Measurements from ENCODE around the gene MRPS34. TPM values are rescaled to one million over a fixed set of nuclear protein-coding genes. Genes with fewer than 3 reads are reported as not detected.
A peak's percentile ranks its signal among the peaks of the same experiment; 100 is the strongest.

Gene MRPS34
- total RNA-seq, 1 donor from 2014 or later, result 71.3 TPM

DNA sequence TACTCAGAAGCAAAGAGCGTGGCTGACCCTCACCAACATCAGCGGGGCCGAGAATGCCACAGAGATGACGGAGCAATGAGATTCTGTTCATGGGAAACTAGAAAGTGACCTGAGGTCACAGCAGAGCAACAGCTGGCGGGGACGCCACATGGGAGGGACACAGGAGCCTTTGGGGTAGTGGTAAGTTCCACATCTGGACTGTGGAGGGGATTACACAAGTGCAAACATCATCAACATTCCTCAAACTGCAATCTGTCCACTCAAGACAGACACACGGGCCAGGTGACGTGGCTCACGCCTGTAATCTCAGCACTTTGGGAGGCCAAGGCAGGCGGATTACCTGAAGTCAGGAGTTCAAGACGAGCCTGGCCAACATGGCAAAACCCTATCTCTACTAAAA is 42.5 kb upstream of the MRPS34 start:
- FAIRE-seq (peak; percentile 43), DNase-seq (ENCODE audit: low read depth) (no peak)
- Histone ChIP-seq H3K4me3 (ENCODE audit: low read depth, low read length) (no peak overlapping the region), H3K27me3 (ENCODE audit: control insufficient read depth, insufficient read depth, low read length) (no peaks in the 10 kb centered on the region), H3K36me3 (ENCODE audit: control insufficient read depth, insufficient read depth, low read length) (peaks cover 13% of the 10 kb centered on the region)
- TF ChIP-seq, protein P1, sequence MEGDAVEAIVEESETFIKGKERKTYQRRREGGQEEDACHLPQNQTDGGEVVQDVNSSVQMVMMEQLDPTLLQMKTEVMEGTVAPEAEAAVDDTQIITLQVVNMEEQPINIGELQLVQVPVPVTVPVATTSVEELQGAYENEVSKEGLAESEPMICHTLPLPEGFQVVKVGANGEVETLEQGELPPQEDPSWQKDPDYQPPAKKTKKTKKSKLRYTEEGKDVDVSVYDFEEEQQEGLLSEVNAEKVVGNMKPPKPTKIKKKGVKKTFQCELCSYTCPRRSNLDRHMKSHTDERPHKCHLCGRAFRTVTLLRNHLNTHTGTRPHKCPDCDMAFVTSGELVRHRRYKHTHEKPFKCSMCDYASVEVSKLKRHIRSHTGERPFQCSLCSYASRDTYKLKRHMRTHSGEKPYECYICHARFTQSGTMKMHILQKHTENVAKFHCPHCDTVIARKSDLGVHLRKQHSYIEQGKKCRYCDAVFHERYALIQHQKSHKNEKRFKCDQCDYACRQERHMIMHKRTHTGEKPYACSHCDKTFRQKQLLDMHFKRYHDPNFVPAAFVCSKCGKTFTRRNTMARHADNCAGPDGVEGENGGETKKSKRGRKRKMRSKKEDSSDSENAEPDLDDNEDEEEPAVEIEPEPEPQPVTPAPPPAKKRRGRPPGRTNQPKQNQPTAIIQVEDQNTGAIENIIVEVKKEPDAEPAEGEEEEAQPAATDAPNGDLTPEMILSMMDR (IDR thresholded peaks at IDR 0.05; ENCODE audit: insufficient read depth, low read length, severe bottlenecking), result no peak

GRCh38 chr16:1812732-1813163 is 39.8 kb upstream of the MRPS34 start:
- Histone ChIP-seq H3K36me3 (ENCODE audit: control insufficient read depth, insufficient read depth, low read length) (peaks cover 15% of the 10 kb centered on the region), H3K4me3 (ENCODE audit: low read depth, low read length) (no peak overlapping the region), H3K27me3 (ENCODE audit: control insufficient read depth, insufficient read depth, low read length) (no peaks in the 10 kb centered on the region)
- TF ChIP-seq, protein P1 (IDR thresholded peaks at IDR 0.05; ENCODE audit: insufficient read depth, low read length, severe bottlenecking), result peak; percentile 75
- DNase-seq (ENCODE audit: low read depth), result peak; percentile 55
- no peak for FAIRE-seq

DNA sequence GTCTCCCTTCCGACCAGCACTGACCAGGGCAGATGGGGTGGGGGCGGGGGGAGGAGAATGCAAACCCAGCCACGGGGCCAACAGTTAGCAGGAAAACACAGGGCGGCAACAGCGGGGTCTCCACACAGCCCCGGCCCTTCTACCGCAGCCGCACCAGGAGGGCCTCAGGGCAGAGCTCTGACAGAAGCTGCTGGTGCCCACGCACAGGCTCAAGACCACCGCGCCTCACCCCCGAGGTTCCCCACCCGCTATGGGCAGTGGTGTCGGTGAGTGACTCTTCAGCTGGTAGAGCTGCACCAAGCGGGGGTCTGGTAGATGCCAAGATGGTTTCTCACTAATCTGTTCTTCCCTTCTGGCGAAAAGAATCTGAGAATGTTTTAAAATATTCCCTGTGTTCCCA is 37.6 kb upstream of the MRPS34 start:
- H3K4me3 ChIP-seq (ENCODE audit: low read depth, low read length), result no peak overlapping the region
- FAIRE-seq (no peak), DNase-seq (ENCODE audit: low read depth) (no peak)
- peaks cover 10% of the 10 kb centered on the region for H3K36me3 ChIP-seq (ENCODE audit: control insufficient read depth, insufficient read depth, low read length)
- H3K27me3 ChIP-seq (ENCODE audit: control insufficient read depth, insufficient read depth, low read length), result no peaks in the 10 kb centered on the region
- TF ChIP-seq, protein P1 (IDR thresholded peaks at IDR 0.05; ENCODE audit: insufficient read depth, low read length, severe bottlenecking), result no peak

DNA sequence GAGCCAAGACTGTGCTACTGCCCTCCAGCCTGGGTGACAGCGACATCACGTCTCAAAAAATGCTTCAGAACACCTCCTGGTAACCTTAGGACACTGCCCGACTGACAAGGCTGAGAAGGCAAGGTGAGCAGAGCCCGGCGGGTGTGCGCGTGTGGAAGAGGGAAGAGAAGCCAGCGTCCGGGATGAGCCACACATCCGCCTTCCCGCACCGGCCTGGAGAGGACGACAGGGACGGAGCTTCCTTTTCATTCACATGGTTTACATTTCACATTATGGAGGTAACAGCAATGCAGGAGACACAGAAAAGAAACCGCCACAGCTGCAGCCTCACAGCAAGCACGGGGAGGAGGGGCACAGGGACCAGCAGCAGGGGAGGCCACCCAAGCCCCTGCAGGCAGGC is 37.2 kb upstream of the MRPS34 start:
- TF ChIP-seq, protein P1 (IDR thresholded peaks at IDR 0.05; ENCODE audit: insufficient read depth, low read length, severe bottlenecking), result no peak
- DNase-seq (ENCODE audit: low read depth), result no peak
- no peaks in the 10 kb centered on the region for H3K27me3 ChIP-seq (ENCODE audit: control insufficient read depth, insufficient read depth, low read length)
- H3K36me3 ChIP-seq (ENCODE audit: control insufficient read depth, insufficient read depth, low read length), result peaks cover 10% of the 10 kb centered on the region
- no peak for FAIRE-seq
- H3K4me3 ChIP-seq (ENCODE audit: low read depth, low read length), result no peak overlapping the region

DNA sequence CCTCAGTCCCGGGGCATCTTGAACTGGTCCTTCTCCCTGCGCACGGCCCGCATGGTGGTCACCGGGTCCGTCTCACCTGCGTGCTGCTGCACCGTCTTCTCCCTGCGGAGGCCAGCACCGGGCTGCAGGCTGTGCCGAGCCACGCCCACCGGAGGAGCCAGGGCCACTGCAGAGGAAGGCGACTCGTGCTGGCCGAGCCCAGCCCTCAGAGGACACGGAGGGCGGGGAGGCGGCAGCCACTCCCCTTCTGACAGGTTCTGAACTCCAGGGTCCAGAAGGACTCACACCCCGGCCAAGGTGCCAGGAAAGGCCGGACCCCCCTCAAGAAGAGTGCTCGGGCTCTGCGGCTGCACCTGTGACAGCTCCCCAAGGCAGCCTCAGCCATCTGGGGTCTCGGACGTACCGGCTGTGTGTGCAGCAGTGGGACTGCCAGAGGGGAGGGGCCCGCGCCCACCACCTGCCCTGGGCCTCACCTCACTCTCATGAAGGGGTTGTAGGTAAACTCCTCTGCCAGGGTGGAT is 36.4 kb upstream of the MRPS34 start:
- peaks cover 10% of the 10 kb centered on the region for H3K36me3 ChIP-seq (ENCODE audit: control insufficient read depth, insufficient read depth, low read length)
- H3K27me3 ChIP-seq (ENCODE audit: control insufficient read depth, insufficient read depth, low read length), result no peaks in the 10 kb centered on the region
- FAIRE-seq (no peak), DNase-seq (ENCODE audit: low read depth) (no peak)
- TF ChIP-seq, protein P1 (IDR thresholded peaks at IDR 0.05; ENCODE audit: insufficient read depth, low read length, severe bottlenecking), result no peak
- H3K4me3 ChIP-seq (ENCODE audit: low read depth, low read length), result no peak overlapping the region

GRCh38 chr16:1808691-1809090 is 35.8 kb upstream of the MRPS34 start:
- TF ChIP-seq, protein P1 (IDR thresholded peaks at IDR 0.05; ENCODE audit: insufficient read depth, low read length, severe bottlenecking), result no peak
- DNase-seq (ENCODE audit: low read depth), result no peak
- no peak overlapping the region for H3K4me3 ChIP-seq (ENCODE audit: low read depth, low read length)
- FAIRE-seq, result no peak
- H3K36me3 ChIP-seq (ENCODE audit: control insufficient read depth, insufficient read depth, low read length), result peaks cover 10% of the 10 kb centered on the region
- no peaks in the 10 kb centered on the region for H3K27me3 ChIP-seq (ENCODE audit: control insufficient read depth, insufficient read depth, low read length)
